Fibroblast of lung (primary cell): ENCODE measurements around the gene LSM8. TPM values are rescaled to one million over a fixed set of nuclear protein-coding genes. Genes with fewer than 3 reads are reported as not detected.

ENCODE experiments used
- DNase-seq, 2 donors: peaks; one replicate each; pipeline versions ENCODE4 v3.0.0 to v3.0.0-alpha.2; 2010; ENCODE audit warnings: low read depth in 2 of 2
- H2AFZ ChIP-seq: 2 replicates; pipeline ENCODE4 v1.5.1; 2012; ENCODE audit warnings: low read length, control low read depth, inconsistent platforms
- H3K27ac ChIP-seq: 2 replicates; pipeline ENCODE4 v1.5.1; 2011; ENCODE audit warnings: low read length, control low read depth; ENCODE audit not compliant: insufficient read depth
- H3K27me3 ChIP-seq: 2 replicates; pipeline ENCODE4 v1.5.1; 2011; ENCODE audit warnings: mild to moderate bottlenecking, low read length; ENCODE audit not compliant: control insufficient read depth, insufficient read depth
- H3K36me3 ChIP-seq: 2 replicates; pipeline ENCODE4 v1.5.1; 2011; ENCODE audit warnings: low read length; ENCODE audit not compliant: control insufficient read depth, insufficient read depth
- H3K4me1 ChIP-seq: 2 replicates; pipeline ENCODE4 v1.5.1; 2011; ENCODE audit warnings: low read length; ENCODE audit not compliant: control insufficient read depth, insufficient read depth; ENCODE audit errors: extremely low read depth
- H3K4me2 ChIP-seq: 2 replicates; pipeline ENCODE4 v1.5.1; 2011; ENCODE audit warnings: low read length, control low read depth; ENCODE audit not compliant: insufficient read depth; ENCODE audit errors: extremely low read depth
- H3K4me3 ChIP-seq, 4 experiments: fragments of 200-600 bp in 1 of 4; sonication (generic) in 1 of 4; replicated peaks in 1 of 4; 2 replicates each; pipeline ENCODE4 v1.5.1; 2011 to 2016; ENCODE audit warnings: low read length in 4 of 4, low read depth in 3 of 4, mild to moderate bottlenecking in 3 of 4, control low read depth in 2 of 4, inconsistent platforms in 1 of 4, mixed read lengths in 1 of 4; ENCODE audit not compliant: insufficient read depth in 1 of 4; ENCODE audit errors: control extremely low read depth in 1 of 4
- H3K79me2 ChIP-seq: 2 replicates; pipeline ENCODE4 v1.5.1; 2012; ENCODE audit warnings: mild to moderate bottlenecking, low read length, inconsistent platforms; ENCODE audit not compliant: control insufficient read depth, insufficient read depth
- H3K9ac ChIP-seq: 2 replicates; pipeline ENCODE4 v1.5.1; 2011; ENCODE audit warnings: mild to moderate bottlenecking, low read length, control low read depth; ENCODE audit not compliant: insufficient read depth
- H3K9me3 ChIP-seq: 2 replicates; pipeline ENCODE4 v1.5.1; 2012; ENCODE audit warnings: low read depth, low read length; ENCODE audit not compliant: control insufficient read depth, insufficient read depth
- H4K20me1 ChIP-seq: 2 replicates; pipeline ENCODE4 v1.5.1; 2011; ENCODE audit warnings: low read length; ENCODE audit not compliant: control insufficient read depth, insufficient read depth; ENCODE audit errors: extremely low read depth
- EZH2 ChIP-seq: IDR thresholded peaks from 2 replicates; pipeline ENCODE4 v1.5.1; 2012; ENCODE audit warnings: low read length, control low read depth, mild to moderate bottlenecking; ENCODE audit errors: missing control alignments
- polyA plus RNA-seq, 2 donors: library from polyadenylated mRNA; depleted of rRNA in 1 of 2; stranded (reverse) in 1 of 2; unstranded in 1 of 2; fragments of >200 nt; gene quantifications; 2 replicates each; pipeline ENCODE4 v1.2.1, GENCODE V29; 2011 to 2012; ENCODE audit warnings: missing spikeins in 1 of 2
- total RNA-seq: library from RNA; depleted of rRNA; stranded (reverse); fragments of >200 nt; gene quantifications from 2 replicates; pipeline ENCODE4 v1.2.1, GENCODE V29; 2014
- TF ChIP-seq, protein P1 (sequence below), 2 donors: IDR thresholded peaks in 1 of 2; conservative IDR thresholded peaks in 1 of 2; 1 replicate in 1 of 2; 2 replicates in 1 of 2; pipeline ENCODE4 v1.5.1; 2011 to 2012; ENCODE audit warnings: low read length in 2 of 2, control low read depth in 1 of 2, inconsistent platforms in 1 of 2, low read depth in 1 of 2, mild to moderate bottlenecking in 1 of 2

Gene LSM8
- total and polyA plus RNA-seq, 2 donors (not counting 1 experiment from before 2014, with no cell fraction given), result 36.8 to 55.0 TPM

GRCh38 chr7:118220583-118220982 is 36.6 kb downstream of the LSM8 start:
- Histone ChIP-seq H3K4me3 (no peak overlapping the region), H3K9ac (no peak overlapping the region), H3K9me3 (no peaks in the 10 kb centered on the region), H3K36me3 (no peaks in the 10 kb centered on the region), H3K27me3 (no peaks in the 10 kb centered on the region), H3K27ac (no peak overlapping the region), H4K20me1 (no peaks in the 10 kb centered on the region), H3K79me2 (no peaks in the 10 kb centered on the region), H3K4me1 (no peaks in the 10 kb centered on the region), H2AFZ (no peak overlapping the region), H3K4me2 (no peak overlapping the region)
- TF ChIP-seq EZH2, result no peak
- TF ChIP-seq, protein P1, sequence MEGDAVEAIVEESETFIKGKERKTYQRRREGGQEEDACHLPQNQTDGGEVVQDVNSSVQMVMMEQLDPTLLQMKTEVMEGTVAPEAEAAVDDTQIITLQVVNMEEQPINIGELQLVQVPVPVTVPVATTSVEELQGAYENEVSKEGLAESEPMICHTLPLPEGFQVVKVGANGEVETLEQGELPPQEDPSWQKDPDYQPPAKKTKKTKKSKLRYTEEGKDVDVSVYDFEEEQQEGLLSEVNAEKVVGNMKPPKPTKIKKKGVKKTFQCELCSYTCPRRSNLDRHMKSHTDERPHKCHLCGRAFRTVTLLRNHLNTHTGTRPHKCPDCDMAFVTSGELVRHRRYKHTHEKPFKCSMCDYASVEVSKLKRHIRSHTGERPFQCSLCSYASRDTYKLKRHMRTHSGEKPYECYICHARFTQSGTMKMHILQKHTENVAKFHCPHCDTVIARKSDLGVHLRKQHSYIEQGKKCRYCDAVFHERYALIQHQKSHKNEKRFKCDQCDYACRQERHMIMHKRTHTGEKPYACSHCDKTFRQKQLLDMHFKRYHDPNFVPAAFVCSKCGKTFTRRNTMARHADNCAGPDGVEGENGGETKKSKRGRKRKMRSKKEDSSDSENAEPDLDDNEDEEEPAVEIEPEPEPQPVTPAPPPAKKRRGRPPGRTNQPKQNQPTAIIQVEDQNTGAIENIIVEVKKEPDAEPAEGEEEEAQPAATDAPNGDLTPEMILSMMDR (conservative IDR thresholded peaks at IDR 0.05 in 1 of 2, IDR thresholded peaks at IDR 0.05 in 1 of 2; ENCODE audit: low read depth in 1 of 2, low read length in 2 of 2), result no peak
- DNase-seq, result no peak

GRCh38 chr7:118222591-118222990 is 38.6 kb downstream of the LSM8 start:
- Histone ChIP-seq H3K9ac (no peak overlapping the region), H3K36me3 (no peaks in the 10 kb centered on the region)
- no peak for TF ChIP-seq EZH2
- TF ChIP-seq, protein P1 (conservative IDR thresholded peaks at IDR 0.05 in 1 of 2, IDR thresholded peaks at IDR 0.05 in 1 of 2; ENCODE audit: low read depth in 1 of 2, low read length in 2 of 2), result no peak

GRCh38 chr7:118224521-118224920 is 40.6 kb downstream of the LSM8 start, which contains the start of gene ANKRD7:
ANKRD7 (plus strand) TSS chr7:118224704; CDS start chr7:118224831, 127 bp downstream.
- H2AFZ ChIP-seq, result no peak within 1 kb of the TSS
- H3K4me1 ChIP-seq, result no peaks in the 10 kb centered on the region
- TF ChIP-seq EZH2, result no peak
- TF ChIP-seq, protein P1 (conservative IDR thresholded peaks at IDR 0.05 in 1 of 2, IDR thresholded peaks at IDR 0.05 in 1 of 2; ENCODE audit: low read depth in 1 of 2, low read length in 2 of 2), result no peak
- H3K4me3 ChIP-seq, result no peak within 1 kb of the TSS
- no peaks in the 10 kb centered on the region for H3K9me3 ChIP-seq
- H3K4me2 ChIP-seq, result no peak within 1 kb of the TSS
- H3K36me3 ChIP-seq, result no peaks in the 10 kb centered on the region
- H3K79me2 ChIP-seq, result no peaks in the 10 kb centered on the region
- H3K9ac ChIP-seq, result no peak within 1 kb of the TSS
- H4K20me1 ChIP-seq, result no peaks in the 10 kb centered on the region
- no peaks in the 10 kb centered on the region for H3K27me3 ChIP-seq
- H3K27ac ChIP-seq, result no peak within 1 kb of the TSS
- DNase-seq, result no peak

More at GRCh38 chr7:118222591-118222990, 38.6 kb downstream of the LSM8 start:
- no peak overlapping the region for H3K4me3 ChIP-seq
- H2AFZ ChIP-seq, result no peak overlapping the region
- no peaks in the 10 kb centered on the region for H4K20me1 ChIP-seq
- no peak overlapping the region for H3K4me2 ChIP-seq
- H3K9me3 ChIP-seq, result no peaks in the 10 kb centered on the region
- H3K27me3 ChIP-seq, result no peaks in the 10 kb centered on the region
- DNase-seq, result no peak
- no peaks in the 10 kb centered on the region for H3K4me1 ChIP-seq
- H3K27ac ChIP-seq, result no peak overlapping the region
- no peaks in the 10 kb centered on the region for H3K79me2 ChIP-seq
